H1 (cell line): ENCODE data around the gene SRP14. TPM values are rescaled to one million over a fixed set of nuclear protein-coding genes. Genes with fewer than 3 reads are reported as not detected.

ENCODE experiments used
- CTCF ChIA-PET: fragments of 300-600 bp; sonication (Branson Sonifier 250); formaldehyde crosslinking; loops from one replicate; lab custom pipeline; 2021; ENCODE audit not compliant: partially characterized antibody; lab: Charles Lee
- POLR2A ChIA-PET: fragments of 300-600 bp; sonication (Branson Sonifier 250); formaldehyde crosslinking; loops from one replicate; lab custom pipeline; 2021; ENCODE audit warnings: inconsistent platforms; ENCODE audit not compliant: partially characterized antibody; lab: Charles Lee
- DNase-seq, 2 experiments: peaks; one replicate each; pipeline versions ENCODE4 v3.0.0 to v3.0.0-alpha.2; 2010 to 2022; ENCODE audit warnings: low spot score in 2 of 2, low read depth in 1 of 2, mixed read lengths in 1 of 2
- FAIRE-seq: peaks from 2 replicates; lab custom pipeline; 2011; peaks lifted over from hg19 to GRCh38; lab: Jason Lieb, UNC
- H2AFZ ChIP-seq: 2 replicates; pipeline ENCODE4 v1.8.1; 2012; ENCODE audit warnings: low read length, inconsistent platforms
- H2AK5ac ChIP-seq: 2 replicates; pipeline ENCODE4 v1.6.1; 2013; ENCODE audit warnings: low read depth, low read length
- H2BK120ac ChIP-seq: replicated peaks from 2 replicates; pipeline ENCODE3; 2013; ENCODE audit warnings: low read depth, low read length, inconsistent platforms
- H2BK12ac ChIP-seq: 2 replicates; pipeline ENCODE4 v1.6.1; 2013; ENCODE audit warnings: low read depth, low read length
- H2BK15ac ChIP-seq: 2 replicates; pipeline ENCODE4 v1.6.1; 2013; ENCODE audit warnings: low read length
- H2BK20ac ChIP-seq: 2 replicates; pipeline ENCODE4 v1.6.1; 2013; ENCODE audit warnings: low read length
- H2BK5ac ChIP-seq: 2 replicates; pipeline ENCODE4 v1.6.1; 2013; ENCODE audit warnings: low read depth, low read length
- H3K14ac ChIP-seq: 2 replicates; pipeline ENCODE4 v1.6.1; 2013; ENCODE audit warnings: inconsistent platforms; ENCODE audit not compliant: insufficient read length
- H3K18ac ChIP-seq: 2 replicates; pipeline ENCODE4 v1.6.1; 2013; ENCODE audit warnings: low read length; ENCODE audit errors: extremely low read depth
- H3K23ac ChIP-seq: 2 replicates; pipeline ENCODE4 v1.6.1; 2013; ENCODE audit warnings: inconsistent platforms; ENCODE audit not compliant: insufficient read length
- H3K23me2 ChIP-seq: 2 replicates; pipeline ENCODE4 v1.6.1; 2013; ENCODE audit warnings: low read depth, low read length
- H3K27ac ChIP-seq: 2 replicates; pipeline ENCODE4 v1.6.1; 2011; ENCODE audit warnings: low read depth, low read length, inconsistent platforms
- H3K27me3 ChIP-seq, 4 experiments: replicated peaks in 1 of 4; 1 replicate in 1 of 4; 2 replicates in 3 of 4; pipeline versions ENCODE4 v1.6.1 to v1.8.1; 2011 to 2013; ENCODE audit warnings: low read length in 3 of 4, mild to moderate bottlenecking in 3 of 4, inconsistent platforms in 2 of 4, mixed read lengths in 2 of 4, moderate library complexity in 1 of 4; ENCODE audit not compliant: control insufficient read depth in 3 of 4, insufficient read depth in 3 of 4; ENCODE audit errors: extremely low read depth in 1 of 4
- H3K36me3 ChIP-seq, 4 experiments: 2 replicates each; pipeline versions ENCODE4 v1.6.1 to v1.8.1; 2011 to 2013; ENCODE audit warnings: mild to moderate bottlenecking in 4 of 4, low read length in 3 of 4, moderate library complexity in 2 of 4, control low read depth in 1 of 4, inconsistent platforms in 1 of 4; ENCODE audit not compliant: insufficient read depth in 4 of 4, control insufficient read depth in 2 of 4
- H3K4ac ChIP-seq: replicated peaks from 2 replicates; pipeline ENCODE3; 2013; ENCODE audit warnings: low read length, low read depth, mixed read lengths, inconsistent platforms; ENCODE audit not compliant: insufficient read length
- H3K4me1 ChIP-seq, 4 experiments: replicated peaks in 1 of 4; 1 replicate in 1 of 4; 2 replicates in 3 of 4; pipeline versions ENCODE4 v1.6.1 to v1.8.1; 2011 to 2013; ENCODE audit warnings: low read length in 3 of 4, inconsistent platforms in 2 of 4, mixed read lengths in 1 of 4; ENCODE audit not compliant: insufficient read depth in 4 of 4, control insufficient read depth in 3 of 4
- H3K4me2 ChIP-seq, 2 experiments: 2 replicates each; pipeline versions ENCODE4 v1.6.1 to v1.8.1; 2011 to 2013; ENCODE audit warnings: low read depth in 2 of 2, low read length in 2 of 2, control low read depth in 1 of 2, inconsistent platforms in 1 of 2, mild to moderate bottlenecking in 1 of 2; ENCODE audit not compliant: insufficient read depth in 1 of 2
- H3K4me3 ChIP-seq, 4 experiments: fragments of 200-600, 300-600 bp in 1 of 4; sonication (generic), shearing (Covaris generic), sonication (Bioruptor Twin) in 1 of 4; 2 replicates each; pipeline versions ENCODE4 v1.5.1 to v1.8.1; 2011 to 2016; ENCODE audit warnings: low read length in 4 of 4, low read depth in 3 of 4, control low read depth in 2 of 4, inconsistent platforms in 2 of 4, mild to moderate bottlenecking in 2 of 4, mixed read lengths in 1 of 4, moderate library complexity in 1 of 4; ENCODE audit not compliant: insufficient read depth in 2 of 4; ENCODE audit errors: extremely low read depth in 1 of 4
- H3K56ac ChIP-seq: replicated peaks from 2 replicates; pipeline ENCODE3; 2013; ENCODE audit warnings: low read depth, mild to moderate bottlenecking, mixed read lengths, low read length, inconsistent platforms; ENCODE audit not compliant: insufficient read length
- H3K79me1 ChIP-seq: 2 replicates; pipeline ENCODE4 v1.6.1; 2013; ENCODE audit warnings: low read depth, low read length, control low read depth
- H3K79me2 ChIP-seq, 2 experiments: 2 replicates each; pipeline versions ENCODE4 v1.6.1 to v1.8.1; 2012 to 2013; ENCODE audit warnings: low read length in 2 of 2, mild to moderate bottlenecking in 2 of 2, inconsistent platforms in 1 of 2; ENCODE audit not compliant: insufficient read depth in 2 of 2, control insufficient read depth in 1 of 2
- H3K9ac ChIP-seq, 4 experiments: replicated peaks in 1 of 4; 1 replicate in 1 of 4; 2 replicates in 3 of 4; pipeline versions ENCODE4 v1.6.1 to v1.8.1; 2011 to 2013; ENCODE audit warnings: low read depth in 3 of 4, low read length in 3 of 4, control low read depth in 2 of 4, mild to moderate bottlenecking in 2 of 4, moderate library complexity in 2 of 4, inconsistent platforms in 1 of 4; ENCODE audit errors: extremely low read depth in 1 of 4
- H3K9me3 ChIP-seq, 2 experiments: 2 replicates each; pipeline versions ENCODE4 v1.6.1 to v1.8.1; 2012 to 2013; ENCODE audit warnings: mild to moderate bottlenecking in 2 of 2, moderate library complexity in 2 of 2, control low read depth in 1 of 2, inconsistent platforms in 1 of 2, low read depth in 1 of 2, low read length in 1 of 2, mixed read lengths in 1 of 2; ENCODE audit not compliant: insufficient read depth in 2 of 2
- H4K20me1 ChIP-seq, 2 experiments: replicated peaks in 1 of 2; 2 replicates each; pipeline versions ENCODE3 to v1.8.1; 2011 to 2013; ENCODE audit warnings: inconsistent platforms in 2 of 2, low read length in 2 of 2, mild to moderate bottlenecking in 1 of 2; ENCODE audit not compliant: insufficient read depth in 2 of 2, control insufficient read depth in 1 of 2
- H4K5ac ChIP-seq: 2 replicates; pipeline ENCODE4 v1.6.1; 2013; ENCODE audit warnings: low read length, low read depth, mixed read lengths, inconsistent platforms; ENCODE audit not compliant: insufficient read length
- H4K8ac ChIP-seq: 2 replicates; pipeline ENCODE4 v1.8.0; 2013; ENCODE audit warnings: mild to moderate bottlenecking, moderate library complexity, low read length, inconsistent platforms; ENCODE audit not compliant: insufficient read depth; ENCODE audit errors: extremely low read depth
- H4K91ac ChIP-seq: replicated peaks from 2 replicates; pipeline ENCODE3; 2013; ENCODE audit warnings: low read length, mixed read lengths, inconsistent platforms; ENCODE audit not compliant: insufficient read length
- NRF1 ChIP-seq: IDR thresholded peaks from 2 replicates; pipeline ENCODE4 v1.6.1; 2011; ENCODE audit warnings: mild to moderate bottlenecking, low read depth, low read length, improper control_type of control experiment
- POLR2A ChIP-seq, 2 experiments: IDR thresholded peaks; 1 replicate in 1 of 2; 2 replicates in 1 of 2; pipeline ENCODE4 v1.6.1; 2011; ENCODE audit warnings: low read depth in 2 of 2, low read length in 2 of 2, mild to moderate bottlenecking in 2 of 2; ENCODE audit errors: control extremely low read depth in 1 of 2
- RAD21 ChIP-seq, 2 experiments: IDR thresholded peaks in 1 of 2; conservative IDR thresholded peaks in 1 of 2; 2 replicates each; pipeline ENCODE4 v1.6.1; 2011; ENCODE audit warnings: low read depth in 2 of 2, low read length in 2 of 2, improper control_type of control experiment in 1 of 2, inconsistent platforms in 1 of 2, mild to moderate bottlenecking in 1 of 2, moderate library complexity in 1 of 2
- SAP30 ChIP-seq: fragments of 300-600 bp; sonication (generic); IDR thresholded peaks from 2 replicates; pipeline ENCODE4 v1.7.1; 2012; ENCODE audit warnings: low read length, moderate library complexity, mild to moderate bottlenecking, inconsistent platforms; ENCODE audit not compliant: insufficient read depth, insufficient replicate concordance
- SIN3A ChIP-seq, 2 experiments: IDR thresholded peaks in 1 of 2; conservative IDR thresholded peaks in 1 of 2; 2 replicates each; pipeline ENCODE4 v1.6.1; 2011 to 2012; ENCODE audit warnings: low read length in 2 of 2, improper control_type of control experiment in 1 of 2, low read depth in 1 of 2, mild to moderate bottlenecking in 1 of 2
- WGBS, 2 experiments: shearing (Covaris generic) in 1 of 2; methylation state at CpG; one replicate each; pipeline versions ENCODE4 v1.1.6 to v1.1.7; 2013 to 2015; ENCODE audit warnings: low lambda C conversion rate in 2 of 2, mixed read lengths in 2 of 2, inconsistent platforms in 1 of 2, low coverage in 1 of 2, missing lambda C conversion rate in 1 of 2; ENCODE audit not compliant: insufficient replicate concordance in 2 of 2, insufficient coverage in 1 of 2, insufficient read length in 1 of 2; ENCODE audit errors: extremely low coverage in 1 of 2, missing lambda C conversion rate in 1 of 2; 5-methylcytosine and 5-hydroxymethylcytosine counted together
- polyA plus RNA-seq, 7 experiments: library from polyadenylated mRNA; depleted of rRNA in 3 of 7; stranded (reverse) in 5 of 7; unstranded in 2 of 7; fragments of >200 nt in 5 of 7; fragments of 200-250 nt in 2 of 7; gene quantifications; 1 replicate in 5 of 7; 2 replicates in 1 of 7; 4 replicates in 1 of 7; pipeline versions ENCODE4 v1.2.1 to v1.2.3, GENCODE V29; 2011 to 2013; ENCODE audit warnings: missing spikeins in 2 of 7, mixed read lengths in 2 of 7
- total RNA-seq: library from RNA; stranded (reverse); fragmentation: NEBNext Ultra II Directional; extraction: Animal tissue kit (Norgen Biotek cat#: 25700); gene quantifications from 2 replicates; pipeline ENCODE4 v1.2.1, GENCODE V29; 2021
- TF ChIP-seq, protein P1 (sequence below), 3 experiments: IDR thresholded peaks; 1 replicate in 2 of 3; 2 replicates in 1 of 3; pipeline versions ENCODE4 v1.5.1 to v1.6.1; 2011; ENCODE audit warnings: low read length in 3 of 3, mild to moderate bottlenecking in 3 of 3, inconsistent platforms in 2 of 3, low read depth in 1 of 3, moderate library complexity in 1 of 3; ENCODE audit not compliant: insufficient read depth in 1 of 3; ENCODE audit errors: control extremely low read depth in 1 of 3
- TF ChIP-seq, protein P2 (sequence below): IDR thresholded peaks from 2 replicates; pipeline ENCODE4 v1.6.1; 2011; ENCODE audit warnings: low read length, improper control_type of control experiment

The SRP14 gene
- total and polyA plus RNA-seq, 2 of the 8 experiments (the other 6 are each of a cell fraction or from before 2014, with no cell fraction given): 186 to 223 TPM

DNA sequence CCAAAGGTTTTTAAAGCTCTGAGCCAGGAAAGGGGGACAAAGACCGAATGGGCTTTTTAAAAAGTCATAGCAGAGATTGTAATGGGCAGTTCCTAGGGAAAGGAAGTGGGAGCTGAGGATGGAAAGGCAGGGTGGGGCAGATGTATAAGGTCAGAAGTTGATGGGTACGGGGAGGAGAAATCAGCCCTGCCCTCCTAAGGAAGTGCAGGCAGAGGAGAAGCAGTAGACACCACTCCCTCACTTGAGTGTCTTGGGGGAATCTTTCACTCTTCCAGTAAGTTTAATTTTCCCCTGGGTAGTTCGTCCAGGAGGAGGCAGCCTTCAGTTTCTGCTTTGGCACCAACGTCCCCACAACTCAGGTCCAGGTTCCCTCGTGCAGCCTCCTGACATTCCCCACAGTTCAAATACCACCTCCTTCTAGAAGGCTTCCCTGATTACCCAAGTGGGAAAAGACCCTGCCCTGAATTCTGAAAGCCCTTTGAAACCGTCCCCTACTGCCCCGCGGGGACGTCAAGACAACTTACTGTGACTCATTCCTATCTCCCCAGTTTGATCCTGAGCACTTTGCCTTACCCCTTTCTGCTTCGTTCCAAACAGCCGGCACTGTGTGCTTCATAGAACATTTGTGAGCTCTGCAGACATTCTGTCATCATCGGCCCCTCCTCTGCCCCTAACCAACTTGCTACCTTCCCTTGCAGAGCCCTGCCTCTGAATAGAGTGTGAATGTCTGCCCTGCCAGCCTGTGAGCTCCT is 14.3 kb upstream of the SRP14 start:
- H3K23ac ChIP-seq: no peak overlapping the region
- no peak overlapping the region for H4K91ac ChIP-seq
- no peaks in the 10 kb centered on the region for H3K79me2 ChIP-seq
- H2BK15ac ChIP-seq: no peak overlapping the region
- no peaks in the 10 kb centered on the region for H3K27me3 ChIP-seq
- H2BK120ac ChIP-seq: no peak overlapping the region
- no peak overlapping the region for H2BK5ac ChIP-seq
- no peak overlapping the region for H4K8ac ChIP-seq
- no peak overlapping the region for H3K4me3 ChIP-seq
- H4K20me1 ChIP-seq: peaks cover 0 to 4% of the 10 kb centered on the region in 2 experiments
- ChIA-PET POLR2A (interaction anchor here (1.0 to 2.5 kb wide), 8 partner anchors 11 to 232 kb away, joined by 3 to 10 read pairs (median 5); partner anchors contain the start of genes BMF and BUB1B), CTCF (interaction anchor here (0.6 to 5.7 kb wide), 29 partner anchors 9 to 536 kb away, joined by 3 to 99 read pairs (median 5); partner anchors contain the start of gene BMF)
- no peak overlapping the region for H4K5ac ChIP-seq
- H3K36me3 ChIP-seq: no peaks in the 10 kb centered on the region
- no peak overlapping the region for H3K14ac ChIP-seq
- no peak overlapping the region for H3K4ac ChIP-seq
- H2AFZ ChIP-seq: no peak overlapping the region
- H3K56ac ChIP-seq: no peak overlapping the region
- no peak overlapping the region for H3K4me2 ChIP-seq
- H2AK5ac ChIP-seq: no peak overlapping the region; the same call in 1 of the 2 replicates
- WGBS, 2 experiments: 65% methylated on average over 12 of the region's 12 CpGs; no CpG with 5 or more reads in 1 of the 2 experiments
- peaks cover 3 to 13% (median 5%) of the 10 kb centered on the region in 4 experiments for H3K4me1 ChIP-seq
- H3K27ac ChIP-seq: no peak overlapping the region
- no peaks in the 10 kb centered on the region for H3K9me3 ChIP-seq
- H2BK12ac ChIP-seq: 0 out of 2 replicates have a peak overlapping the region, but pooled peaks have one; percentile 7
- H3K9ac ChIP-seq: no peak overlapping the region
- H3K79me1 ChIP-seq: no peaks in the 10 kb centered on the region
- H3K23me2 ChIP-seq: peaks cover 6% of the 10 kb centered on the region; the same call in 1 of the 2 replicates
- no peak overlapping the region for H3K18ac ChIP-seq
- no peak for FAIRE-seq
- no peak for DNase-seq
- no peak overlapping the region for H2BK20ac ChIP-seq
- TF ChIP-seq RAD21 (IDR thresholded peaks at IDR 0.05 in 1 of 2, conservative IDR thresholded peaks at IDR 0.05 in 1 of 2; ENCODE audit: low read depth in 2 of 2, low read length in 2 of 2) (peak; percentile 69 to 71), SAP30 (no peak), NRF1 (no peak), POLR2A (IDR thresholded peaks at IDR 0.05; ENCODE audit: control extremely low read depth in 1 of 2, low read depth in 2 of 2, low read length in 2 of 2) (no peak), SIN3A (conservative IDR thresholded peaks at IDR 0.05 in 1 of 2, IDR thresholded peaks at IDR 0.05 in 1 of 2; ENCODE audit: low read depth in 1 of 2, low read length in 2 of 2) (no peak)
- TF ChIP-seq, protein P1, sequence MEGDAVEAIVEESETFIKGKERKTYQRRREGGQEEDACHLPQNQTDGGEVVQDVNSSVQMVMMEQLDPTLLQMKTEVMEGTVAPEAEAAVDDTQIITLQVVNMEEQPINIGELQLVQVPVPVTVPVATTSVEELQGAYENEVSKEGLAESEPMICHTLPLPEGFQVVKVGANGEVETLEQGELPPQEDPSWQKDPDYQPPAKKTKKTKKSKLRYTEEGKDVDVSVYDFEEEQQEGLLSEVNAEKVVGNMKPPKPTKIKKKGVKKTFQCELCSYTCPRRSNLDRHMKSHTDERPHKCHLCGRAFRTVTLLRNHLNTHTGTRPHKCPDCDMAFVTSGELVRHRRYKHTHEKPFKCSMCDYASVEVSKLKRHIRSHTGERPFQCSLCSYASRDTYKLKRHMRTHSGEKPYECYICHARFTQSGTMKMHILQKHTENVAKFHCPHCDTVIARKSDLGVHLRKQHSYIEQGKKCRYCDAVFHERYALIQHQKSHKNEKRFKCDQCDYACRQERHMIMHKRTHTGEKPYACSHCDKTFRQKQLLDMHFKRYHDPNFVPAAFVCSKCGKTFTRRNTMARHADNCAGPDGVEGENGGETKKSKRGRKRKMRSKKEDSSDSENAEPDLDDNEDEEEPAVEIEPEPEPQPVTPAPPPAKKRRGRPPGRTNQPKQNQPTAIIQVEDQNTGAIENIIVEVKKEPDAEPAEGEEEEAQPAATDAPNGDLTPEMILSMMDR (IDR thresholded peaks at IDR 0.05; ENCODE audit: control extremely low read depth in 1 of 3, insufficient read depth in 1 of 3, low read depth in 1 of 3, low read length in 3 of 3): peak; percentile 42 to 62 (median 50)
- TF ChIP-seq, protein P2, sequence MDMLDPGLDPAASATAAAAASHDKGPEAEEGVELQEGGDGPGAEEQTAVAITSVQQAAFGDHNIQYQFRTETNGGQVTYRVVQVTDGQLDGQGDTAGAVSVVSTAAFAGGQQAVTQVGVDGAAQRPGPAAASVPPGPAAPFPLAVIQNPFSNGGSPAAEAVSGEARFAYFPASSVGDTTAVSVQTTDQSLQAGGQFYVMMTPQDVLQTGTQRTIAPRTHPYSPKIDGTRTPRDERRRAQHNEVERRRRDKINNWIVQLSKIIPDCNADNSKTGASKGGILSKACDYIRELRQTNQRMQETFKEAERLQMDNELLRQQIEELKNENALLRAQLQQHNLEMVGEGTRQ: no peak
